GM23248 (cell line): ENCODE data around the gene CFAP299. TPM values are rescaled to one million over a fixed set of nuclear protein-coding genes. Genes with fewer than 3 reads are reported as not detected.
A peak's percentile ranks its signal among the peaks of the same experiment; 100 is the strongest.

Experiments
- DNase-seq: peaks from one replicate; pipeline ENCODE4 v3.0.0-alpha.2; 2015
- H2AFZ ChIP-seq: fragments of 200-600 bp; sonication (generic); 2 replicates; pipeline ENCODE4 v1.6.1; 2016; ENCODE audit warnings: antibody characterized with exemption
- H3F3A ChIP-seq: fragments of 200-600 bp; sonication (generic); 2 replicates; pipeline ENCODE4 v1.6.1; 2016; ENCODE audit warnings: mild to moderate bottlenecking, antibody characterized with exemption, mixed run types; ENCODE audit not compliant: insufficient read depth
- H3K27ac ChIP-seq: fragments of 200-600 bp; sonication (generic); 2 replicates; pipeline ENCODE4 v1.5.1; 2016; ENCODE audit warnings: mild to moderate bottlenecking
- H3K27me3 ChIP-seq: fragments of 200-600 bp; sonication (generic); replicated peaks from 2 replicates; pipeline ENCODE4 v1.6.1; 2016; ENCODE audit warnings: mild to moderate bottlenecking; ENCODE audit not compliant: insufficient read depth
- H3K36me3 ChIP-seq: fragments of 200-600 bp; sonication (generic); 2 replicates; pipeline ENCODE4 v1.6.1; 2016; ENCODE audit warnings: low read depth, mild to moderate bottlenecking
- H3K4me1 ChIP-seq: fragments of 200-600 bp; sonication (generic); 2 replicates; pipeline ENCODE4 v1.6.1; 2016; ENCODE audit warnings: mild to moderate bottlenecking; ENCODE audit not compliant: insufficient read depth
- H3K4me2 ChIP-seq: fragments of 200-600 bp; sonication (generic); one replicate; pipeline ENCODE4 v1.6.1; 2016; ENCODE audit warnings: mild to moderate bottlenecking; ENCODE audit not compliant: unreplicated experiment
- H3K4me3 ChIP-seq: fragments of 200-600 bp; sonication (generic); 2 replicates; pipeline ENCODE4 v1.5.1; 2016; ENCODE audit warnings: mild to moderate bottlenecking
- H3K79me2 ChIP-seq: fragments of 200-600 bp; sonication (generic); 2 replicates; pipeline ENCODE4 v1.6.1; 2016; ENCODE audit warnings: mild to moderate bottlenecking; ENCODE audit not compliant: insufficient read depth
- H3K9ac ChIP-seq: fragments of 200-600 bp; sonication (generic); 2 replicates; pipeline ENCODE4 v1.6.1; 2016; ENCODE audit warnings: mild to moderate bottlenecking
- H3K9me2 ChIP-seq: fragments of 200-600 bp; sonication (generic); 2 replicates; pipeline ENCODE4 v1.6.1; 2016; ENCODE audit warnings: mixed run types, mild to moderate bottlenecking, moderate library complexity; ENCODE audit not compliant: insufficient read depth
- H3K9me3 ChIP-seq: fragments of 200-600 bp; sonication (generic); one replicate; pipeline ENCODE4 v1.6.1; 2017; ENCODE audit warnings: low read depth
- H4K20me1 ChIP-seq: fragments of 200-600 bp; sonication (generic); 2 replicates; pipeline ENCODE4 v1.6.0; 2016; ENCODE audit not compliant: insufficient read depth
- EZH2 ChIP-seq: fragments of 200-600 bp; sonication (generic); IDR thresholded peaks from 2 replicates; pipeline ENCODE4 v1.6.1; 2018; ENCODE audit warnings: antibody characterized with exemption, mild to moderate bottlenecking; ENCODE audit not compliant: insufficient read depth, poor library complexity, severe bottlenecking
- EZH2phosphoT487 ChIP-seq: fragments of 200-600 bp; sonication (generic); IDR thresholded peaks from 2 replicates; pipeline ENCODE4 v1.6.1; 2018; ENCODE audit warnings: antibody characterized with exemption, moderate library complexity, mild to moderate bottlenecking, low read depth; ENCODE audit not compliant: insufficient read depth
- WGBS, 2 experiments: methylation state at CpG; one replicate each; pipeline ENCODE4 v1.1.6; 2015 to 2017; ENCODE audit warnings: low lambda C conversion rate in 2 of 2, low coverage in 1 of 2; ENCODE audit errors: missing lambda C conversion rate in 2 of 2; 5-methylcytosine and 5-hydroxymethylcytosine counted together
- in situ Hi-C: fragments of 300-500 bp; cut with MboI; formaldehyde crosslinking; loops from 2 replicates; pipeline ENCODE4 v1.15.0; 2020
- polyA plus RNA-seq: library from polyadenylated mRNA; unstranded; fragments of >200 nt; fragmentation: Nextera tagmentation; extraction: Ambion mirVana; gene quantifications from 2 replicates; pipeline ENCODE4 v1.2.1, GENCODE V29; 2016
- total RNA-seq: library from RNA; depleted of rRNA; stranded (reverse); fragments of >200 nt; shearing (Covaris generic); gene quantifications from 2 replicates; pipeline ENCODE4 v1.2.3, GENCODE V29; 2014

CFAP299 gene
- total and polyA plus RNA-seq, 2 experiments from 2014 or later = 1.0 to 1.1 TPM

DNA sequence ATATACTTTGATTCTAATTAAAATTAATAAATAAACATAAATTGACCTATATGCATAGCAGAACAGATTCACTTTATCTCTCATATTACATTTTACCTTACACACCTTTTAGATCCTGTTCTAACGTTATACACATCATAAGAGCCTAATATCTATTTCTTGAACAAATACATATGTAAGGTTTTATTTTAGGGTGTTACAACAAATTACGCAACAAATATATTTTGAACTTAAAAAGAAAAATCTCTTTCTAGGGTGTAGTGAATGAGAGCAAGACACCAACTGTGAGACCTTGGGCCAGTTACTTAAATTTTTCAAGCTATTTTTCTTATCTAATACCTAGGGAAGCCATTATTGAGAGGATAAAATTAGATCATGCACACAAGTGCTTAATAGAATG lies 191.2 kb downstream of the CFAP299 start:
- Histone ChIP-seq H3K4me2 (no peak overlapping the region), H3K4me3 (no peak overlapping the region), H3F3A (no peaks in the 10 kb centered on the region), H3K27ac (no peak overlapping the region), H3K79me2 (no peaks in the 10 kb centered on the region), H3K4me1 (no peaks in the 10 kb centered on the region), H4K20me1 (no peaks in the 10 kb centered on the region), H3K36me3 (no peaks in the 10 kb centered on the region), H2AFZ (no peak overlapping the region), H3K9me2 (0 out of 2 replicates have a peak, but pooled peaks cover 3% of the 10 kb centered on the region), H3K9me3 (no peaks in the 10 kb centered on the region), H3K27me3 (no peaks in the 10 kb centered on the region), H3K9ac (no peak overlapping the region)
- in situ Hi-C loops = no loop called here
- TF ChIP-seq EZH2phosphoT487 = no peak
- no peak for TF ChIP-seq EZH2
- no peak for DNase-seq
- 87 to 90% methylated on average over 2 of the region's 2 CpGs for WGBS, 2 experiments

GRCh38 chr4:80529026-80529425 lies 193.5 kb downstream of the CFAP299 start:
- no peaks in the 10 kb centered on the region for H3F3A ChIP-seq
- no peak overlapping the region for H2AFZ ChIP-seq
- no peak overlapping the region for H3K4me2 ChIP-seq
- no peaks in the 10 kb centered on the region for H3K9me2 ChIP-seq
- DNase-seq = no peak
- no peaks in the 10 kb centered on the region for H3K4me1 ChIP-seq
- H3K9me3 ChIP-seq = no peaks in the 10 kb centered on the region
- no peak overlapping the region for H3K9ac ChIP-seq
- H4K20me1 ChIP-seq = no peaks in the 10 kb centered on the region
- H3K27ac ChIP-seq = no peak overlapping the region
- no peaks in the 10 kb centered on the region for H3K27me3 ChIP-seq
- H3K79me2 ChIP-seq = no peaks in the 10 kb centered on the region
- H3K4me3 ChIP-seq = no peak overlapping the region
- TF ChIP-seq EZH2phosphoT487 (no peak), EZH2 (no peak)
- in situ Hi-C loops = no loop called here
- no peaks in the 10 kb centered on the region for H3K36me3 ChIP-seq

DNA sequence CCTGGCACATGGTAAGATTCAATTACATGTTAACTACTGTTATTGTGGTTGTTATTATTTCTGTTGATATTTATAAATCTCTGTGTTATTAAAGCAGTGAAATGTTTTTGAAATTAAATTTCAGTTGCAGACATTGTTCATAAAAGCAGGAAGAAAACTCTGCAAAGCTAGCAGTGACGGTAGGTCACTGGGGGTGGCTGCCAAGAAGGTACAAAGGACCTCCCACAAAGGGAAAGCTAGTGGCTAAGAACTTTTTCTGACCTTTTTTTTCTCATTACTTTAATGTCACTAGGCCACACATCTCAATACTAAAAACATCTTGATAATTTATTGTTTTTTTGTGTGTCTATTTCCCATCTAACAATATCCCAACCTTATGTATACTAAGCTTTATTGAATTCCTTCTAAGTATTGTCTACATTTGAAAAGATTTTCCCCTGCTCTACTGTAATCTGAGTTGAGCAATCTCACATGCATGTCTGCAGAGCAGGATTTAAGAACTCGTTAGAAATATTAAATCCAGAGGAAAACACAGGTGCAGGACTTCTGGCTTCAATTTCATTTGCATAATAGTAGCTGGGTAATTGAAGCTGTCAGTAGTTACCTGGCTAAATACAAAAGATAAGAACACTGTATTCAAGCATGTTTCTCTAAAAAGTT lies 197.3 kb downstream of the CFAP299 start:
- in situ Hi-C loops = no loop called here

DNA sequence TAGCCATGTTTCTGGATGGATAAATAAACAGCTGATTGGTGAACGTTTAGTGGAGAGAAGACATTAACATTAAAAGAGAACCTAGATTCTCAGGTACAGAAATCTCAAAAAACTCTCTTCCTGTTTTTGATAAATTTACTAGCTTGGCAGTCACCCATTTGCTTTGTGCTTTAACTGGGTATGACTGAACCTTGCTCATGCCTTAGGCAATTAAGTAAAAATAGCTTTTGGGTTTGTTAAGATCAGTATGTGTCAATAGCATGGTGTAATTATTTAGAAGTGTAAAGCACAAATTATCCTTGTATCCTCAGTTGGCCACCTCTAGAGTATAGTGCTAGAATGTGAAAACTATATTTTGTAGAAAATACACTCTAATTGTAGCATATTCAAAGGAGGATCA lies 200.0 kb downstream of the CFAP299 start:
- H3K9me3 ChIP-seq = no peaks in the 10 kb centered on the region
- H4K20me1 ChIP-seq = no peaks in the 10 kb centered on the region
- H3F3A ChIP-seq = 0 out of 2 replicates have a peak, but pooled peaks cover 9% of the 10 kb centered on the region
- TF ChIP-seq EZH2phosphoT487 (no peak), EZH2 (no peak)
- WGBS, 2 experiments = 51 to 55% methylated on average over 1 of the region's 1 CpG
- no peaks in the 10 kb centered on the region for H3K36me3 ChIP-seq
- no peaks in the 10 kb centered on the region for H3K4me1 ChIP-seq
- H3K9me2 ChIP-seq = 0 out of 2 replicates have a peak, but pooled peaks cover 4% of the 10 kb centered on the region
- no peak overlapping the region for H2AFZ ChIP-seq
- H3K4me2 ChIP-seq = no peak overlapping the region
- H3K27me3 ChIP-seq = no peaks in the 10 kb centered on the region
- H3K4me3 ChIP-seq = no peak overlapping the region
- no peak overlapping the region for H3K9ac ChIP-seq
- H3K79me2 ChIP-seq = no peaks in the 10 kb centered on the region
- in situ Hi-C loops = no loop called here
- DNase-seq = peak; percentile 35
- no peak overlapping the region for H3K27ac ChIP-seq

More for the DNA sequence above, 197.3 kb downstream of the CFAP299 start:
- H3F3A ChIP-seq = 0 out of 2 replicates have a peak, but pooled peaks cover 9% of the 10 kb centered on the region
- H3K9me3 ChIP-seq = no peaks in the 10 kb centered on the region
- no peak overlapping the region for H3K27ac ChIP-seq
- H4K20me1 ChIP-seq = no peaks in the 10 kb centered on the region
- no peak overlapping the region for H2AFZ ChIP-seq
- 44 to 46% methylated on average over 2 of the region's 2 CpGs for WGBS, 2 experiments
- no peak overlapping the region for H3K4me3 ChIP-seq
- DNase-seq = no peak
- H3K9ac ChIP-seq = no peak overlapping the region
- H3K27me3 ChIP-seq = no peaks in the 10 kb centered on the region
- no peaks in the 10 kb centered on the region for H3K4me1 ChIP-seq
- H3K4me2 ChIP-seq = no peak overlapping the region
- H3K9me2 ChIP-seq = 0 out of 2 replicates have a peak, but pooled peaks cover 4% of the 10 kb centered on the region
- no peaks in the 10 kb centered on the region for H3K79me2 ChIP-seq
- TF ChIP-seq EZH2phosphoT487 (no peak), EZH2 (no peak)
- H3K36me3 ChIP-seq = no peaks in the 10 kb centered on the region
